Stimulated activated CD4-positive, alpha-beta T cell treated with anti-CD3 and anti-CD28 coated beads, Interleukin-15, amount 100 ng/mL, for 48 hours (primary cell): ENCODE results near the gene SH2D4B.

Experiments used
- DNase-seq, 2 donors: peaks; one replicate each; pipeline ENCODE4 v3.0.0-alpha.2; 2020; ENCODE audit warnings: low read depth in 2 of 2

SH2D4B gene

GRCh38 chr10:80686734-80687475, 149.2 kb downstream of the SH2D4B start:
- DNase-seq, result no peak

GRCh38 chr10:80687476-80687789, 149.7 kb downstream of the SH2D4B start:
- DNase-seq, result no peak

GRCh38 chr10:80690434-80690833, 152.7 kb downstream of the SH2D4B start:
- no peak for DNase-seq

GRCh38 chr10:80691441-80691840, 153.7 kb downstream of the SH2D4B start:
- no peak for DNase-seq

GRCh38 chr10:80693565-80693964, 155.9 kb downstream of the SH2D4B start:
- no peak for DNase-seq

- DNase-seq, result no peak
These were observed 157.2 kb downstream of the SH2D4B start for GRCh38 chr10:80694930-80695329.
